HG02610 (cell line): ENCODE results near the gene EFCC1.

Experiments used
- ATAC-seq: cut with Tn5 transposase; IDR thresholded peaks from one replicate; pipeline ENCODE4 v1.9.1; 2021; ENCODE audit warnings: mild to moderate bottlenecking, moderate library complexity; ENCODE audit not compliant: unreplicated experiment

Gene EFCC1

GRCh38 chr3:128994173-128994512 is 7.0 kb upstream of the EFCC1 start:
- ATAC-seq, result no peak

GRCh38 chr3:128994581-128995546 is 6.2 kb upstream of the EFCC1 start:
- no peak for ATAC-seq

GRCh38 chr3:128995737-128996136 is 5.4 kb upstream of the EFCC1 start:
- ATAC-seq, result no peak

- ATAC-seq, result no peak
Measured at GRCh38 chr3:128996200-128996599, 4.9 kb upstream of the EFCC1 start.

GRCh38 chr3:128996726-128997125 is 4.4 kb upstream of the EFCC1 start:
- ATAC-seq, result no peak

GRCh38 chr3:128997486-128998133 is 3.5 kb upstream of the EFCC1 start:
- no peak for ATAC-seq

GRCh38 chr3:128998561-128998960 is 2.5 kb upstream of the EFCC1 start:
- no peak for ATAC-seq

- no peak for ATAC-seq
Measured at GRCh38 chr3:128999102-128999501, 2.0 kb upstream of the EFCC1 start.

- ATAC-seq, result no peak
Measured at GRCh38 chr3:129000742-129001100, 383 bp upstream of the EFCC1 start.

- ATAC-seq, result no peak
Measured at GRCh38 chr3:129001806-129002572, 885 bp downstream of the EFCC1 start.

- ATAC-seq, result no peak
Measured at GRCh38 chr3:129002573-129003569, 1.8 kb downstream of the EFCC1 start.

- no peak for ATAC-seq
Measured at GRCh38 chr3:129003578-129004112, 2.5 kb downstream of the EFCC1 start.

- no peak for ATAC-seq
Measured at GRCh38 chr3:129004639-129005295, 3.7 kb downstream of the EFCC1 start.

- ATAC-seq, result no peak
Measured at GRCh38 chr3:129005526-129006303, 4.6 kb downstream of the EFCC1 start.

GRCh38 chr3:129006864-129007263 is 5.8 kb downstream of the EFCC1 start:
- ATAC-seq, result no peak

GRCh38 chr3:129007792-129008191 is 6.7 kb downstream of the EFCC1 start:
- ATAC-seq, result no peak

- ATAC-seq, result no peak
Measured at GRCh38 chr3:129009266-129009665, 8.2 kb downstream of the EFCC1 start.

GRCh38 chr3:129010310-129010956 is 9.3 kb downstream of the EFCC1 start:
- no peak for ATAC-seq
